Osteoblast (primary cell): ENCODE results near the gene HSPB3. TPM values are rescaled to one million over a fixed set of nuclear protein-coding genes. Genes with fewer than 3 reads are reported as not detected.

ENCODE experiments used
- DNase-seq: peaks from one replicate; pipeline ENCODE4 v3.0.0; 2011; ENCODE audit warnings: low spot score, mixed read lengths; ENCODE audit not compliant: insufficient read length; ENCODE audit errors: missing footprints
- H2AFZ ChIP-seq: 2 replicates; pipeline ENCODE4 v1.6.0; 2011; ENCODE audit warnings: mild to moderate bottlenecking, low read length
- H3K27ac ChIP-seq: 2 replicates; pipeline ENCODE4 v1.5.1; 2011; ENCODE audit warnings: mild to moderate bottlenecking, low read depth, low read length, moderate library complexity
- H3K27me3 ChIP-seq: 2 replicates; pipeline ENCODE4 v1.6.0; 2012; ENCODE audit warnings: mild to moderate bottlenecking, control low read depth, inconsistent platforms, low read length, moderate library complexity; ENCODE audit not compliant: insufficient read depth
- H3K36me3 ChIP-seq: 2 replicates; pipeline ENCODE4 v1.5.1; 2011; ENCODE audit warnings: mild to moderate bottlenecking, low read length, control low read depth, moderate library complexity; ENCODE audit not compliant: insufficient read depth
- H3K4me1 ChIP-seq: 2 replicates; pipeline ENCODE4 v1.5.1; 2011; ENCODE audit warnings: mild to moderate bottlenecking, low read length, control low read depth, moderate library complexity; ENCODE audit not compliant: insufficient read depth
- H3K4me2 ChIP-seq: 2 replicates; pipeline ENCODE4 v1.6.0; 2011; ENCODE audit warnings: mild to moderate bottlenecking, low read length; ENCODE audit not compliant: insufficient read depth
- H3K4me3 ChIP-seq: fragments of 200-600 bp; sonication (generic); 3 replicates; pipeline ENCODE4 v1.5.1; 2012; ENCODE audit warnings: mild to moderate bottlenecking, low read length, inconsistent platforms; ENCODE audit not compliant: insufficient read depth
- H3K79me2 ChIP-seq: 2 replicates; pipeline ENCODE4 v1.6.0; 2012; ENCODE audit warnings: mild to moderate bottlenecking, low read length, control low read depth, inconsistent platforms; ENCODE audit not compliant: insufficient read depth
- H3K9me3 ChIP-seq: 2 replicates; pipeline ENCODE4 v1.5.1; 2011; ENCODE audit warnings: low read depth, low read length, control low read depth
- H4K20me1 ChIP-seq: 2 replicates; pipeline ENCODE4 v1.6.0; 2012; ENCODE audit warnings: mild to moderate bottlenecking, low read length, control low read depth; ENCODE audit not compliant: insufficient read depth
- total RNA-seq: library from RNA; depleted of rRNA; stranded (reverse); fragments of >200 nt; gene quantifications from 2 replicates; pipeline ENCODE4 v1.2.3, GENCODE V29; 2012
- TF ChIP-seq, protein P1 (sequence below): IDR thresholded peaks from 2 replicates; pipeline ENCODE4 v1.5.1; 2011; ENCODE audit warnings: mild to moderate bottlenecking, low read depth, low read length, moderate library complexity; ENCODE audit errors: extremely low read depth

The HSPB3 gene
- total RNA-seq, 1 donor, result not detected

DNA sequence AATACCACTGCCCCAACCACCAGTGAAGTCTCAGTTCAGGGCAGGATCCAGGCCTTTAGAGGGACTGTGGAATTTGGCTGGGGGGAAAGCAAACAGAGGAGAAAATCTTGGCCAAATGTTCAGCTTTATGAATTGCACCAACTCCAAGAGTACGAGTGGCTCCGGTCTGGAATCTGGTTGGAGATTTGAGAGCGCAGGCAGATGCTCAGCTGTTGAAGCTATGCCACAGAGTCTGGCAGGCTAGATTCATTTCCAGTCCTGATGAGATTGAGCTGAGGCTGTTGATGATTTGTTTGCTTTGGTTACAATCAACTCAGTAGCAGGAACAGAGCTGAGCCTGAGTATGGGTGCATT lies 9.1 kb upstream of the HSPB3 start:
- H4K20me1 ChIP-seq, result no peaks in the 10 kb centered on the region
- H3K4me1 ChIP-seq, result no peaks in the 10 kb centered on the region
- H3K36me3 ChIP-seq, result no peaks in the 10 kb centered on the region
- no peak overlapping the region for H3K4me2 ChIP-seq
- no peaks in the 10 kb centered on the region for H3K9me3 ChIP-seq
- no peak overlapping the region for H3K4me3 ChIP-seq
- H3K79me2 ChIP-seq, result no peaks in the 10 kb centered on the region
- no peak overlapping the region for H2AFZ ChIP-seq
- no peak for DNase-seq
- H3K27ac ChIP-seq, result no peak overlapping the region
- TF ChIP-seq, protein P1, sequence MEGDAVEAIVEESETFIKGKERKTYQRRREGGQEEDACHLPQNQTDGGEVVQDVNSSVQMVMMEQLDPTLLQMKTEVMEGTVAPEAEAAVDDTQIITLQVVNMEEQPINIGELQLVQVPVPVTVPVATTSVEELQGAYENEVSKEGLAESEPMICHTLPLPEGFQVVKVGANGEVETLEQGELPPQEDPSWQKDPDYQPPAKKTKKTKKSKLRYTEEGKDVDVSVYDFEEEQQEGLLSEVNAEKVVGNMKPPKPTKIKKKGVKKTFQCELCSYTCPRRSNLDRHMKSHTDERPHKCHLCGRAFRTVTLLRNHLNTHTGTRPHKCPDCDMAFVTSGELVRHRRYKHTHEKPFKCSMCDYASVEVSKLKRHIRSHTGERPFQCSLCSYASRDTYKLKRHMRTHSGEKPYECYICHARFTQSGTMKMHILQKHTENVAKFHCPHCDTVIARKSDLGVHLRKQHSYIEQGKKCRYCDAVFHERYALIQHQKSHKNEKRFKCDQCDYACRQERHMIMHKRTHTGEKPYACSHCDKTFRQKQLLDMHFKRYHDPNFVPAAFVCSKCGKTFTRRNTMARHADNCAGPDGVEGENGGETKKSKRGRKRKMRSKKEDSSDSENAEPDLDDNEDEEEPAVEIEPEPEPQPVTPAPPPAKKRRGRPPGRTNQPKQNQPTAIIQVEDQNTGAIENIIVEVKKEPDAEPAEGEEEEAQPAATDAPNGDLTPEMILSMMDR, result no peak
- H3K27me3 ChIP-seq, result peaks cover 28% of the 10 kb centered on the region

DNA sequence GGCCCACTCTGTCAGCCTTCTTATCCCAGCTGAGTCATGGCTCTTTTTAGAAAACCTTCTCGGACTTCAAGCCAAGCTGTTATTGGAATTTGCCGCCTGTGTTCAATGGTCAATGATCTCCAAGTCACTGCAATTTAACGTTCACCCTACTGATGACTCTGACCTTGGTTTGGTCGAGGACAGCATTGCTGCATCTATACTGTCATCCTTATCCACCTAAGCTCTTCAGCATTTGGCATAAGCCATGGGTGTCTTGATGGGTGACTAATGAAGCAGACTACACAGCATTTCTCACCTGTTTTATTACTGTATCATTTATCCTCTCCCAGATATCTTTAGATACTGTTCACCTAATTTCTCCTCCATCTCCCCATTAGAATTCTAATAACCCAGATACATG lies 5.6 kb upstream of the HSPB3 start:
- H3K4me1 ChIP-seq, result peaks cover 4% of the 10 kb centered on the region
- no peak overlapping the region for H2AFZ ChIP-seq
- no peak overlapping the region for H3K4me2 ChIP-seq
- peak; percentile 36 for DNase-seq
- H3K27me3 ChIP-seq, result peaks cover 20% of the 10 kb centered on the region
- H3K27ac ChIP-seq, result no peak overlapping the region
- H3K9me3 ChIP-seq, result no peaks in the 10 kb centered on the region
- H3K4me3 ChIP-seq, result no peak overlapping the region
- H3K36me3 ChIP-seq, result no peaks in the 10 kb centered on the region
- H3K79me2 ChIP-seq, result no peaks in the 10 kb centered on the region
- TF ChIP-seq, protein P1, result no peak
- H4K20me1 ChIP-seq, result no peaks in the 10 kb centered on the region

DNA sequence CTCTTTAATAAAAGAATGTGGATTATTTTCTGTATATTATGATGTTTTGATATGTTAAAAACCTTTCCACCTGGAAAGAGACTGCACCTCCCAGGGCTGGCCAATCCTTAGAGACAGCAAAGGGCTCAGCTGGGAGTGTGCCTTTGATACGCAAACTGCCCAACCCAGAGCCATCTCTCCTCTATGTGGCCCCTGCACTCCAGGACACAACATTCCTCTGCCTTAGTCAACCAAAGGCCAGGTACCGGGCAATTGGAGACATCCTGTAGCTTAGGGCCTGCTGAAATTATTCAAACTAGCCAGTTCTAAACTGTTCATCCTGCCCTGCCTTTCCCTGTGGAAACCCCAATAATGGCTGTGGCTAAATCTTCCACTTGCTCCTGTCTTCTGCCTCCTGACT lies 5.0 kb upstream of the HSPB3 start:
- H3K27me3 ChIP-seq, result peaks cover 20% of the 10 kb centered on the region
- DNase-seq, result no peak
- peaks cover 11% of the 10 kb centered on the region for H3K4me1 ChIP-seq
- no peaks in the 10 kb centered on the region for H3K9me3 ChIP-seq
- no peaks in the 10 kb centered on the region for H4K20me1 ChIP-seq
- no peak overlapping the region for H2AFZ ChIP-seq
- no peak overlapping the region for H3K4me2 ChIP-seq
- H3K4me3 ChIP-seq, result no peak overlapping the region
- H3K27ac ChIP-seq, result no peak overlapping the region
- H3K79me2 ChIP-seq, result no peaks in the 10 kb centered on the region
- no peaks in the 10 kb centered on the region for H3K36me3 ChIP-seq
- TF ChIP-seq, protein P1, result no peak

DNA sequence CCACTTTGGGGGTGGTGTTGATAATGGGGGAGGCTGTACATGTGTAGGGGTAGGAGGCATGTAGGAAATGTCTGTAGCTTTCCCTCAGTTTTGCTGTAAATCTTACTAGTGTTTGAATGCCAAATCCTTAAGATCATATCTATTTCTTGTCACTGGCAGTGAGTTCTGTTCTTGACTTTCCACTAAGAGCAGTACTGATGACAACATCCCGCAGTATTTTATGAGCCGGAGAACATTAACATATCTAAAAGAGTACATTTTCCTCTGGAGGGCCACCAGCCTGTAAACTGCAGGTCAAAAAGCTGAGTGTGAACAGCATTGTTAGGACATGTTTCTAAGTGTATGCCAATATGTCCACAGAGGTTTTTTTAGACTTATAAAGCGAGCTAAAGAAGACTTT lies 2.5 kb upstream of the HSPB3 start:
- H3K27me3 ChIP-seq, result peaks cover 16% of the 10 kb centered on the region
- no peaks in the 10 kb centered on the region for H3K36me3 ChIP-seq
- H3K4me3 ChIP-seq, result no peak overlapping the region
- H3K4me2 ChIP-seq, result no peak overlapping the region
- H3K79me2 ChIP-seq, result no peaks in the 10 kb centered on the region
- H3K9me3 ChIP-seq, result no peaks in the 10 kb centered on the region
- no peak overlapping the region for H2AFZ ChIP-seq
- H3K27ac ChIP-seq, result no peak overlapping the region
- TF ChIP-seq, protein P1, result no peak
- peaks cover 27% of the 10 kb centered on the region for H3K4me1 ChIP-seq
- no peaks in the 10 kb centered on the region for H4K20me1 ChIP-seq
- no peak for DNase-seq
